ENCODE results near the gene CCDC6.
"Not testable (repeated sequence)": the region's sequence is repeated elsewhere in the genome, so short reads cannot be mapped to it uniquely, and the experiment has no call there.

Gene CCDC6

GRCh38 chr10:59809644-59809974, 96.7 kb downstream of the CCDC6 start:
- no peak for DNase-seq (ENCODE audit: low spot score)

- peak; percentile 78 for DNase-seq (ENCODE audit: low spot score)
Measured at GRCh38 chr10:59808896-59809643, 97.3 kb downstream of the CCDC6 start.

- no peak for DNase-seq (ENCODE audit: low spot score)
Measured at GRCh38 chr10:59807629-59808620, 98.4 kb downstream of the CCDC6 start.

GRCh38 chr10:59805014-59805413, 101.3 kb downstream of the CCDC6 start:
- DNase-seq (ENCODE audit: low spot score) = no peak

- no peak for DNase-seq (ENCODE audit: low spot score)
Measured at GRCh38 chr10:59804220-59804619, 102.1 kb downstream of the CCDC6 start.

- DNase-seq (ENCODE audit: low spot score) = no peak
Measured at GRCh38 chr10:59803714-59804113, 102.6 kb downstream of the CCDC6 start.

GRCh38 chr10:59801171-59801570, 105.2 kb downstream of the CCDC6 start:
- DNase-seq (ENCODE audit: low spot score) = no peak

GRCh38 chr10:59799421-59799820, 106.9 kb downstream of the CCDC6 start:
- DNase-seq (ENCODE audit: low spot score) = no peak

- DNase-seq (ENCODE audit: low spot score) = no peak
Measured at GRCh38 chr10:59793919-59794318, 112.4 kb downstream of the CCDC6 start.

GRCh38 chr10:59792812-59793211, 113.5 kb downstream of the CCDC6 start:
- DNase-seq (ENCODE audit: low spot score) = no peak

GRCh38 chr10:59791601-59792000, 114.8 kb downstream of the CCDC6 start:
- DNase-seq (ENCODE audit: low spot score) = no peak

GRCh38 chr10:59790080-59790479, 116.3 kb downstream of the CCDC6 start:
- not testable (repeated sequence) for DNase-seq (ENCODE audit: low spot score)

GRCh38 chr10:59788914-59789313, 117.4 kb downstream of the CCDC6 start:
- DNase-seq (ENCODE audit: low spot score) = not testable (repeated sequence)

- DNase-seq (ENCODE audit: low spot score) = not testable (repeated sequence)
Measured at GRCh38 chr10:59787032-59787431, 119.3 kb downstream of the CCDC6 start.

GRCh38 chr10:59785476-59785875, 120.9 kb downstream of the CCDC6 start:
- DNase-seq (ENCODE audit: low spot score) = not testable (repeated sequence)

- no peak for DNase-seq (ENCODE audit: low spot score)
Measured at GRCh38 chr10:59781511-59781910, 124.8 kb downstream of the CCDC6 start.

- no peak for DNase-seq (ENCODE audit: low spot score)
Measured at GRCh38 chr10:59779756-59780533, 126.4 kb downstream of the CCDC6 start.

- DNase-seq (ENCODE audit: low spot score) = no peak
Measured at GRCh38 chr10:59774451-59774850, 131.9 kb downstream of the CCDC6 start.

- no peak for DNase-seq (ENCODE audit: low spot score)
Measured at GRCh38 chr10:59773088-59773487, 133.3 kb downstream of the CCDC6 start.

GRCh38 chr10:59771162-59771807, 135.1 kb downstream of the CCDC6 start:
- DNase-seq (ENCODE audit: low spot score) = no peak

GRCh38 chr10:59770689-59771088, 135.7 kb downstream of the CCDC6 start:
- no peak for DNase-seq (ENCODE audit: low spot score)

- DNase-seq (ENCODE audit: low spot score) = no peak
Measured at GRCh38 chr10:59762505-59762904, 143.9 kb downstream of the CCDC6 start.
